Activated naive CD8-positive, alpha-beta T cell treated with anti-CD3 and anti-CD28 coated beads, Interleukin-2, amount 10 ng/mL, durations not matched to agents 7 days and 5 days (primary cell): Measurements from ENCODE around the gene ZCCHC14. TPM values are rescaled to one million over a fixed set of nuclear protein-coding genes. Genes with fewer than 3 reads are reported as not detected.
"Not testable (repeated sequence)": the region's sequence is repeated elsewhere in the genome, so short reads cannot be mapped to it uniquely, and the experiment has no call there.

Experiments
- ATAC-seq: fragments of 150-1000 bp; cut with Tn5 transposase; one replicate; pipeline ENCODE4 v1.10.0; 2021; ENCODE audit warnings: low read depth, moderate library complexity
- POLR2A ChIA-PET: fragments of 350-600 bp; sonication (Branson Sonifier 250); formaldehyde crosslinking; loops from one replicate; lab custom pipeline; 2021; ENCODE audit warnings: antibody characterized with exemption; lab: Charles Lee
- DNase-seq: peaks from one replicate; pipeline ENCODE4 v3.0.0; 2021
- H3K27ac Mint-ChIP-seq: one replicate; pipeline ENCODE4 v1.8.0; 2022; ENCODE audit warnings: mild to moderate bottlenecking, mixed read lengths
- H3K27me3 Mint-ChIP-seq: one replicate; pipeline ENCODE4 v1.8.0; 2022; ENCODE audit warnings: mild to moderate bottlenecking, moderate library complexity, mixed read lengths
- H3K36me3 Mint-ChIP-seq: one replicate; pipeline ENCODE4 v1.8.0; 2021; ENCODE audit warnings: mild to moderate bottlenecking, mixed read lengths
- H3K4me1 Mint-ChIP-seq: one replicate; pipeline ENCODE4 v1.8.0; 2021; ENCODE audit warnings: mixed read lengths
- H3K4me3 Mint-ChIP-seq: one replicate; pipeline ENCODE4 v1.8.0; 2022; ENCODE audit warnings: mild to moderate bottlenecking, moderate library complexity, mixed read lengths
- H3K9me3 Mint-ChIP-seq: one replicate; pipeline ENCODE4 v1.8.0; 2021; ENCODE audit warnings: mixed read lengths
- total RNA-seq, 2 experiments: library from RNA; stranded (reverse); gene quantifications; one replicate each; pipeline ENCODE4 v1.2.3, GENCODE V29; 2021

Gene ZCCHC14
- total RNA-seq, 2 experiments from 2014 or later: 6.6 to 7.7 TPM

DNA sequence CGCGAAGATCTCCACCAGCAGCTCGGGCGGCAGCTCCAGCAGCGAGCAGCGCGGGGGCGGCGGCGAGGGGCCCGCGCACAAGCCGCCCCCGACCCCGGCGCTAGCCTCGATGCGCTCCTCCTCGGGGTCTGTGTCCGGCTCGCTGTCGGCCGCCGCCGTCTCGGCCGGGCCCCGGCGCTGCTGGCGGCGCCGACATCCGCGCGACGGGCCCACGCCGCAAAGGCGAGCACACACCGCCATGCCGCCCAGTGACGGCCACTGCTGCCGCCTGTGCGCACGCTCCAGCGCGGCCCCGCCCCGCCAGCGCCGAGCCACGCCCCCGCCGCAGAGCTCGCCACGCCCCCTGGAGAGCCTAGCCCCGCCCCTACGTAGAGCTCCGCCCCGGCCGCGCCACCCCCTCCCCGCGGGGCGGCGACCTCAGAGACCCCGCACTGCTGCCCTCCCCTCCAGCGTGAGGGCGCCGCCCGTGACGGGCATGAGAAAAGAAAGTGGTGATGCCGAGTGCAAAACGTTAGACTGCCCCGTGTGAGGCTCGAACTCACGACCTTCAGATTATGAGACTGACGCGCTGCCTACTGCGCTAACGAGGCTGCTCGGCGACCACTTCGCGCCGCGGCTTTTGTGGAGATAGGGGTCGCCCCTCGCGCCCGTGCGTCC is 109.2 kb downstream of the ZCCHC14 start, which contains the start of gene FBXO31:
Gene FBXO31, minus strand, starts transcription at position 272 of the 657 bp plus-strand sequence. Its CDS starts 32 bp downstream, at position 240.
- no peaks in the 10 kb centered on the region for H3K27me3 Mint-ChIP-seq
- DNase-seq: peak; percentile 96
- peak within 1 kb of the TSS; percentile 93 for H3K4me3 Mint-ChIP-seq
- POLR2A ChIA-PET: interaction anchor here (0.9 to 4.4 kb wide), 12 partner anchors 9 to 382 kb away, joined by 3 to 44 read pairs (median 6); partner anchors contain the start of genes C16orf95 and KLHDC4
- peak within 1 kb of the TSS; percentile 96 for H3K27ac Mint-ChIP-seq
- no peaks in the 10 kb centered on the region for H3K9me3 Mint-ChIP-seq
- H3K4me1 Mint-ChIP-seq: peaks cover 47% of the 10 kb centered on the region
- peak; percentile 66 for ATAC-seq
- peaks cover 2% of the 10 kb centered on the region for H3K36me3 Mint-ChIP-seq

GRCh38 chr16:87382023-87382785 is 110.6 kb downstream of the ZCCHC14 start:
- no peaks in the 10 kb centered on the region for H3K27me3 Mint-ChIP-seq
- H3K9me3 Mint-ChIP-seq: no peaks in the 10 kb centered on the region
- H3K27ac Mint-ChIP-seq: peak overlapping the region; percentile 91
- POLR2A ChIA-PET: interaction anchor here (0.7 to 4.4 kb wide), 8 partner anchors 11 to 582 kb away, joined by 3 to 44 read pairs (median 10); partner anchors contain the start of genes C16orf95 and KLHDC4
- DNase-seq: no peak
- peak overlapping the region; percentile 93 for H3K4me3 Mint-ChIP-seq
- no peak for ATAC-seq
- peaks cover 35% of the 10 kb centered on the region for H3K4me1 Mint-ChIP-seq
- peaks cover 4% of the 10 kb centered on the region for H3K36me3 Mint-ChIP-seq

DNA sequence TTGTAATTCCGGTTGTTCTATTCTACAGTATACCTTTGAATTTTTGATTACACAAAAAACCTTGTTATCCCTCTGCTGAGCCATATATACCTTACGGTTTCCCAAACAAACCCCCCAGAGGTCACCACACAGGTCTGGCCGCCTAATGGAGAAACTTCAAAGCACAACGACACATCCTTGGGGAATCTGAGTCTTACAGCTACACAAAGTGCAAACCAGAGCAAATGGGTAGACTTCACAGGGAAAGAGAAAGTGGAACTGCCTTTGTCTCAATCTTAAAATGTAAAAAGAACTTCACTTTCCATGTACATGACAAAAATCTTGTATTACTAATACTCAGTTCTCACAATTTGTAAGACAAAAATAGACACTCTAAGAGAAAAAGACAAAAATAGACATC is 111.9 kb downstream of the ZCCHC14 start:
- Mint-ChIP-seq H3K36me3 (peaks cover 9% of the 10 kb centered on the region), H3K27ac (peak overlapping the region; percentile 67), H3K4me1 (peaks cover 36% of the 10 kb centered on the region), H3K9me3 (no peaks in the 10 kb centered on the region), H3K4me3 (peak overlapping the region; percentile 93), H3K27me3 (no peaks in the 10 kb centered on the region)
- peak; percentile 4 for DNase-seq
- no peak for ATAC-seq
- POLR2A ChIA-PET: no interaction called here

DNA sequence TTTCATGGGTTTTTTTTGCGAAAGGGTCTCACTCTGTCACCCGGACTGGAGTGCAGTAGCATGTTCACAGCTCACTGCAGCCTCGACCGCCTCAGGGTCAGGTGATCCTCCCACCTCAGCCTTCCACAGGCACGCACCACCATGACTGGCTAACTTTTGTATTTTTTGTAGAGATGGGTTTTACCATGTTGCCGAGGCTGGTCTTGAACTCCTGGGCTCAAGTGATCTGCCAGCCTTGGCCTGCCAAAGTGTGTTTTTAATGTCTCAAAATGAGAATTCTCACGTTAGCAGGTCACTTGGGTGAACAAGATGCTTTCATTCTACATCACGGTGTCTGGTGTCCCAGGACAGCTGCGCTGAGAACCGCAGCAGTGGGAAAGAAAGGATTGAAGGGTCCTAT is 112.4 kb downstream of the ZCCHC14 start:
- H3K27ac Mint-ChIP-seq: peak overlapping the region; percentile 67
- H3K27me3 Mint-ChIP-seq: no peaks in the 10 kb centered on the region
- DNase-seq (peak; percentile 4), ATAC-seq (no peak)
- peaks cover 37% of the 10 kb centered on the region for H3K4me1 Mint-ChIP-seq
- peak overlapping the region; percentile 93 for H3K4me3 Mint-ChIP-seq
- no peaks in the 10 kb centered on the region for H3K9me3 Mint-ChIP-seq
- peaks cover 11% of the 10 kb centered on the region for H3K36me3 Mint-ChIP-seq
- POLR2A ChIA-PET: interaction anchor here (1.1 kb wide), 1 partner anchor 63 kb away, joined by 5 read pairs; the partner anchor contains the start of gene C16orf95

- H3K27ac Mint-ChIP-seq: not testable (repeated sequence)
Measured at GRCh38 chr16:87379312-87379752, 113.5 kb downstream of the ZCCHC14 start.

GRCh38 chr16:87376660-87377059 is 116.2 kb downstream of the ZCCHC14 start:
- Mint-ChIP-seq H3K36me3 (peaks cover 11% of the 10 kb centered on the region), H3K9me3 (no peaks in the 10 kb centered on the region), H3K4me3 (no peak overlapping the region), H3K4me1 (peaks cover 28% of the 10 kb centered on the region), H3K27ac (no peak overlapping the region), H3K27me3 (no peaks in the 10 kb centered on the region)
- POLR2A ChIA-PET: no interaction called here
- ATAC-seq (no peak), DNase-seq (no peak)

More at GRCh38 chr16:87379312-87379752, 113.5 kb downstream of the ZCCHC14 start:
- Mint-ChIP-seq H3K36me3 (peaks cover 11% of the 10 kb centered on the region), H3K4me1 (peaks cover 35% of the 10 kb centered on the region)
- not testable (repeated sequence) for H3K4me3 Mint-ChIP-seq, ATAC-seq, H3K9me3 Mint-ChIP-seq, H3K27me3 Mint-ChIP-seq
- peak; percentile 11 for DNase-seq
- POLR2A ChIA-PET: interaction anchor here (0.7 to 1.1 kb wide), 2 partner anchors 62 to 370 kb away, joined by 4 to 5 read pairs; partner anchors contain the start of gene C16orf95

DNA sequence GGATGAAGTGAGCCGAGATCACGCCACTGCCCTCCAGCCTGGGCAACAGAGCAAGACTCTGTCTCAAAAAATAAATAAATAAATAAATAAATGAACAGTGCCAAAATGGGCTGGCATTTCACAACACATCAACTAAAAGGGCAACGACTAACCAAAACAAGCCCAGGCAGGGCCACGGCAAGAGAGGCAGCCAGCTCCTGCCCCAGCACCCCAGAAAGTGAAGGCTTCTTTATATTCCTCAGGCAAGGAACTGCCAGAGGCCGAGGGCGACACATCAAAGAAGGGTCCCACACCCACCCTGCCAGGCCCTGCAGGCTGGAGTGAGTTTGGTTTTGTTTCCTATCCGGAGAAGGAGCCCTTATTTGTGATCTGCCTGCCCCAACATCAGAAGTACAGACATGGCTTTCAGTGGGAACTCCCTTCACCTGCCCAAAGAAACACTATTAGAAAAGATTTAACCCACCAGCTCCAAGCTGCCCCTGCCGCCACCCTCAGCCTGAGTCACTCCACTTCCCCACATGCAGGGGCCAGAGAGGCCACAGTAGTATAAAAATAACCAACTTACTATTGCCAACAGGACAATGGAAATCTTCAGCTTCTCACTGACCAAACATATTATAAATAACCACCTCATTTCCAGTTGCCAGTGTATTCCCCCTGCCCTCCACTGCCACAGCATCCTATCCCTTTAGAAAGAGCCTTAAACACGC is 117.2 kb downstream of the ZCCHC14 start:
- no peak overlapping the region for H3K27ac Mint-ChIP-seq
- no peaks in the 10 kb centered on the region for H3K27me3 Mint-ChIP-seq
- DNase-seq: no peak
- ATAC-seq: no peak
- no peaks in the 10 kb centered on the region for H3K9me3 Mint-ChIP-seq
- H3K4me3 Mint-ChIP-seq: no peak overlapping the region
- peaks cover 11% of the 10 kb centered on the region for H3K36me3 Mint-ChIP-seq
- POLR2A ChIA-PET: interaction anchor here (0.8 to 1.5 kb wide), 2 partner anchors 8 to 13 kb away, joined by 3 to 6 read pairs; partner anchors contain the start of gene FBXO31
- peaks cover 21% of the 10 kb centered on the region for H3K4me1 Mint-ChIP-seq

DNA sequence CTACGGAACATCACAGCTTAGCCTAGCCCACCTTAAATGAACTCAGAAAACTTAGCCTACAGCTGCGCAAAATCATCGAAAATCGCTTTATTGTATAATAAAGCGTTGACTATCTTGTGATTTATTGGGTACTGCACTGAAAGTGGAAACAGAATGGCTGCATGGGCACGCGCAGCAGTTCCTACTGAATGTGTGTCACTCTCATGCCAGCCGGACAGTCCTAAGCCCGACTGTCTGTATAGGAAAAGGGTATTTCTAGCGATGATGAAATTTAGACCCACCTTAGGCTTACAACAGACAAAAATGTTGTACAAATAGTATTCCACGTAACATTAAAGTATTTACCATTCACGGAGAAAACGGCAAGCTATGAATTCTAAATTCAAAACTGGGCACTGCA is 118.5 kb downstream of the ZCCHC14 start:
- Mint-ChIP-seq H3K9me3 (no peaks in the 10 kb centered on the region), H3K27ac (no peak overlapping the region), H3K4me3 (no peak overlapping the region), H3K36me3 (peaks cover 11% of the 10 kb centered on the region), H3K27me3 (no peaks in the 10 kb centered on the region), H3K4me1 (peaks cover 21% of the 10 kb centered on the region)
- POLR2A ChIA-PET: interaction anchor here (1.5 kb wide), 1 partner anchor 9 kb away, joined by 6 read pairs; the partner anchor contains the start of gene FBXO31
- DNase-seq: no peak
- no peak for ATAC-seq

- no peak for DNase-seq
- Mint-ChIP-seq H3K27me3 (no peaks in the 10 kb centered on the region), H3K36me3 (peaks cover 9% of the 10 kb centered on the region), H3K9me3 (no peaks in the 10 kb centered on the region), H3K4me1 (peaks cover 24% of the 10 kb centered on the region), H3K27ac (no peak overlapping the region), H3K4me3 (no peak overlapping the region)
- POLR2A ChIA-PET: interaction anchor here (1.3 kb wide), 1 partner anchor 11 kb away, joined by 4 read pairs; the partner anchor contains the start of gene FBXO31
- no peak for ATAC-seq
Measured at GRCh38 chr16:87372305-87372704, 120.5 kb downstream of the ZCCHC14 start.

DNA sequence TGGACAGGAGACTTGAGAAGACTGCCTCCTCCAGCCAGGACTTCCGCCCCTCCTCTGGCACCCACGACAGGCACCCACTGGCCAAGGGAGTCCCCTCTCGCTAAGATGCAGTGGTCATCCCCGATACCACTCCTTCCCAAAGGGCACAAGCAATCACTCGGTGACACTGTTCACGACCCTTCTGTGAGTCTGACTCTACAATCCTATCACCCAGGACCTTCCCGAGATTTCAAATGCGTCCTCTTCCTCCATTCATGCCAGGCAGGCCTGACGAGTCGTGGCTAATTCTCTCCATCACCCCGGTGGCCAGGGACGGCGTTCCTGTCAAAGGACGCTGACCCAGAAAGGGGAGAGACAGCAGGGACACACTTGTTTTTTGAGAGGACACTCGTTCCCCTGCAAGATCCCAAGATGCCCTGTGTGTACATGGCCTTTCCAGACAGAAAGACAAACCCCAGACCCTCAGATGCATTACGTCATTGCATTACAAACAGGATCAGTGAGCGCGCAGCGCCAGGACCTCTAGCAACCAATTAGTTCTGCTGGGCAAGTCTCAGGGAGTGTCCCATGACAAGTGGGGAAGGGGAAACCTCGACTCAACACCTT is 121.5 kb downstream of the ZCCHC14 start:
- peaks cover 18% of the 10 kb centered on the region for H3K4me1 Mint-ChIP-seq
- DNase-seq (no peak), ATAC-seq (no peak)
- no peak overlapping the region for H3K4me3 Mint-ChIP-seq
- POLR2A ChIA-PET: interaction anchor here (1.3 kb wide), 1 partner anchor 12 kb away, joined by 4 read pairs; the partner anchor contains the start of gene FBXO31
- no peaks in the 10 kb centered on the region for H3K27me3 Mint-ChIP-seq
- peaks cover 5% of the 10 kb centered on the region for H3K36me3 Mint-ChIP-seq
- no peak overlapping the region for H3K27ac Mint-ChIP-seq
- no peaks in the 10 kb centered on the region for H3K9me3 Mint-ChIP-seq

- peaks cover 16% of the 10 kb centered on the region for H3K4me1 Mint-ChIP-seq
- no peaks in the 10 kb centered on the region for H3K9me3 Mint-ChIP-seq
- H3K36me3 Mint-ChIP-seq: peaks cover 2% of the 10 kb centered on the region
- no peak overlapping the region for H3K4me3 Mint-ChIP-seq
- POLR2A ChIA-PET: no interaction called here
- DNase-seq: no peak
- no peak for ATAC-seq
- no peaks in the 10 kb centered on the region for H3K27me3 Mint-ChIP-seq
- H3K27ac Mint-ChIP-seq: no peak overlapping the region
Measured at GRCh38 chr16:87369796-87370719, 122.8 kb downstream of the ZCCHC14 start.
